ENCODE results near the gene SLC8A2. TPM values are rescaled to one million over a fixed set of nuclear protein-coding genes. Genes with fewer than 3 reads are reported as not detected.
A peak's percentile ranks its signal among the peaks of the same experiment; 100 is the strongest.

The SLC8A2 gene
- total and polyA plus RNA-seq, 2 experiments from 2014 or later, result 0.86 to 10.0 TPM

DNA sequence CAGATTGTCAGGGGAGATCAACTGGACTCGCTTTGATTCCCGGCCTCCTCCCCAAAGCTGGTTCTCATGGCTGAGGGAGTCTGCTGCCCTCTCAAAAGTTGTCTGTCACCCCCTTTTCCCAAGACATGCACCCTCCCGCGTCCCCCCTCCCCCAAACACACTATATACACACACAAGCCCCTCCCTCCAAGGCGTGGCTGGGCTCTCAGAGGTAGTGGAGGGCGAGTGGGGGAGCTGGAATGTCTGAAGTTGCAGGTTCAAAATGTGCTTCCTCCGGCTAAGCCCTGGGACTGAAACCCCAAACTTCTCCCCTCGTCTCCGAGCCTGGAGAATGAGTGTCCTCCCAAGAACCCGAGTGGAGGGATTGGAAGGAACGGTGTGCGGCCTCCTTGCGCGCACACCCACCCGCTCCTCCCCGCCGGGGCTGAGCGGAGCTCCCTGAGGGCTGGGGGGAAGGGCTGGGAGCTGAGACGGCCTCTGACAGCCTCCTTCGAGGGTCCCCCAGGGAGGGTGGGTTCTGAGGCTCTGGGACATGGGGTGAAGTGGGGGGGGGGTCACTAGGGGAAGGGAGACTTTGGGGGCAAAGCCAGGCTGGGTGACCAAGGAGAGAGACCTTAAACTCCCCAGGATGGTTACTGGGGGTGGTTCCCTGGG lies 42.4 kb downstream of the SLC8A2 start:
- ATAC-seq (peak; percentile 5), DNase-seq (ENCODE audit: low spot score) (peak; percentile 75)
- H3K27ac Mint-ChIP-seq, result no peak overlapping the region
- peaks cover 41% of the 10 kb centered on the region for H3K27me3 Mint-ChIP-seq (ENCODE audit: insufficient read depth, low read depth, poor library complexity)
- Histone ChIP-seq H2AFZ (peak overlapping the region; percentile 91), H3K79me2 (replicated peaks; ENCODE audit: insufficient read depth) (no peaks in the 10 kb centered on the region), H3K36me3 (ENCODE audit: insufficient read depth) (no peaks in the 10 kb centered on the region), H3K4me3 (peak overlapping the region; percentile 47), H3F3A (replicated peaks; ENCODE audit: low read depth) (peaks cover 8% of the 10 kb centered on the region), H3K27me3 (ENCODE audit: insufficient read depth) (peaks cover 52% of the 10 kb centered on the region), H3K27ac (ENCODE audit: low read depth) (no peak overlapping the region), H3K9me2 (ENCODE audit: insufficient read depth) (no peaks in the 10 kb centered on the region), H4K20me1 (replicated peaks; ENCODE audit: insufficient read depth) (no peaks in the 10 kb centered on the region), H3K4me2 (peak overlapping the region; percentile 70), H3K4me1 (ENCODE audit: insufficient read depth) (peaks cover 13% of the 10 kb centered on the region)
- no peaks in the 10 kb centered on the region for H3K36me3 Mint-ChIP-seq (ENCODE audit: low read depth)
- no peaks in the 10 kb centered on the region for H3K9me3 Mint-ChIP-seq
- no peak for TF ChIP-seq ZNF331 (CRISPR knock-in tag; IDR thresholded peaks at IDR 0.05; ENCODE audit: low read depth)
- TF ChIP-seq EZH2 (IDR thresholded peaks at IDR 0.05; ENCODE audit: low read depth, unreplicated experiment), result peak; percentile 1
- TF ChIP-seq, protein P1, sequence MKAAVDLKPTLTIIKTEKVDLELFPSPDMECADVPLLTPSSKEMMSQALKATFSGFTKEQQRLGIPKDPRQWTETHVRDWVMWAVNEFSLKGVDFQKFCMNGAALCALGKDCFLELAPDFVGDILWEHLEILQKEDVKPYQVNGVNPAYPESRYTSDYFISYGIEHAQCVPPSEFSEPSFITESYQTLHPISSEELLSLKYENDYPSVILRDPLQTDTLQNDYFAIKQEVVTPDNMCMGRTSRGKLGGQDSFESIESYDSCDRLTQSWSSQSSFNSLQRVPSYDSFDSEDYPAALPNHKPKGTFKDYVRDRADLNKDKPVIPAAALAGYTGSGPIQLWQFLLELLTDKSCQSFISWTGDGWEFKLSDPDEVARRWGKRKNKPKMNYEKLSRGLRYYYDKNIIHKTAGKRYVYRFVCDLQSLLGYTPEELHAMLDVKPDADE (IDR thresholded peaks at IDR 0.05), result no peak
- H3K4me3 Mint-ChIP-seq, result peak overlapping the region; percentile 64
- H3K4me1 Mint-ChIP-seq, result peaks cover 12% of the 10 kb centered on the region; the same call in 2 of the 3 replicates

DNA sequence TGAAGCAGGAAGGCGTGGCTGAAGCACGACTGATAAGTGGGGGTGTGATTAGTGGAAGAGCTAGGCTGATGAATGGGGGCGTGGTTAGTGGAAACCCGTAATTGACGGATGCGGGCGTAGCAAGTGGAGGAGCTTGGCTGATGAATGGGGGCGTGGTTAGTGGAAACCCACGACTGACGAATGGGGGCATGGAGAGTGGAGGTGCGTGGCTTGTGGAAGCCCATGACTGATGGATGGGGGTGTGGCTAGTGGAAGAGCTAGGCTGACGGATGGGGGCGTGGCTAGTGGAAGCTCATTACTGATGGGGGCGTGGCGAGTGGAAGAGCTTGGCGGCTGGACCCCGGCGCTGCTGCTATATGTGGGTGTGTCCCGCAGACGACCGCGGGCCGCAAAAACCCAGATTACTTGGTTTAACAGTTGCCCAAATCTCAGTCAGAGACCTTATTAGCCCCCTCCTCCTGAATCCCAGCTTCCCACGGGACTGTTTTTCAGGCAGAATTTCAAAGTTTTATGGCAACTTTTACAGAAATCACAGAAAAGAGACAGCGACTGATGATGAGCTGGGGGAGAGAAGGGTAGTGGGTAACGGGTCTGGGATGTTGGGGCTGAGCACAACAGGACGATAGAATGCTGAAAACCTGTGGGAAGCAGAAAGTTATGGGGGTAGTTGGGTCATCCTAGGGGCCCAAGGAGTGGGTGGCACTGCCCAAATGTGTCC lies 43.4 kb downstream of the SLC8A2 start:
- Histone ChIP-seq H3K4me3 (peak overlapping the region; percentile 50), H2AFZ (no peak overlapping the region)
- H3K4me1 Mint-ChIP-seq, result peaks cover 14% of the 10 kb centered on the region

More for the DNA sequence above, 43.4 kb downstream of the SLC8A2 start:
- Mint-ChIP-seq H3K27ac (no peak overlapping the region), H3K9me3 (no peaks in the 10 kb centered on the region), H3K36me3 (ENCODE audit: low read depth) (no peaks in the 10 kb centered on the region), H3K27me3 (ENCODE audit: insufficient read depth, low read depth, poor library complexity) (peaks cover 49% of the 10 kb centered on the region), H3K4me3 (no peak overlapping the region)
- H3K27ac ChIP-seq (ENCODE audit: low read depth), result no peak overlapping the region
- peaks cover 8% of the 10 kb centered on the region for H3F3A ChIP-seq (replicated peaks; ENCODE audit: low read depth)
- H3K36me3 ChIP-seq (ENCODE audit: insufficient read depth), result no peaks in the 10 kb centered on the region
- ATAC-seq (peak; percentile 68), DNase-seq (ENCODE audit: low spot score) (peak; percentile 100)
- no peaks in the 10 kb centered on the region for H3K79me2 ChIP-seq (replicated peaks; ENCODE audit: insufficient read depth)
- peaks cover 15% of the 10 kb centered on the region for H3K4me1 ChIP-seq (ENCODE audit: insufficient read depth)
- no peaks in the 10 kb centered on the region for H3K9me2 ChIP-seq (ENCODE audit: insufficient read depth)
- no peaks in the 10 kb centered on the region for H4K20me1 ChIP-seq (replicated peaks; ENCODE audit: insufficient read depth)
- peaks cover 61% of the 10 kb centered on the region for H3K27me3 ChIP-seq (ENCODE audit: insufficient read depth)
- peak overlapping the region; percentile 77 for H3K4me2 ChIP-seq
- TF ChIP-seq NANOG (IDR thresholded peaks at IDR 0.05; ENCODE audit: borderline replicate concordance), result no peak
- no peak for TF ChIP-seq JUNB (IDR thresholded peaks at IDR 0.05; ENCODE audit: unreplicated experiment)
- TF ChIP-seq ZNF114 (CRISPR knock-in tag; IDR thresholded peaks at IDR 0.05), result no peak
- TF ChIP-seq STAT1 (IDR thresholded peaks at IDR 0.05; ENCODE audit: unreplicated experiment), result no peak
- TF ChIP-seq CREB1 (CRISPR knock-in tag; IDR thresholded peaks at IDR 0.05; ENCODE audit: low read depth), result peak; percentile 33; the same call in 1 of the 2 replicates
- no peak for TF ChIP-seq ZNF331 (CRISPR knock-in tag; IDR thresholded peaks at IDR 0.05; ENCODE audit: low read depth)
